ENCODE results near the gene STOML1.

Gene STOML1

DNA sequence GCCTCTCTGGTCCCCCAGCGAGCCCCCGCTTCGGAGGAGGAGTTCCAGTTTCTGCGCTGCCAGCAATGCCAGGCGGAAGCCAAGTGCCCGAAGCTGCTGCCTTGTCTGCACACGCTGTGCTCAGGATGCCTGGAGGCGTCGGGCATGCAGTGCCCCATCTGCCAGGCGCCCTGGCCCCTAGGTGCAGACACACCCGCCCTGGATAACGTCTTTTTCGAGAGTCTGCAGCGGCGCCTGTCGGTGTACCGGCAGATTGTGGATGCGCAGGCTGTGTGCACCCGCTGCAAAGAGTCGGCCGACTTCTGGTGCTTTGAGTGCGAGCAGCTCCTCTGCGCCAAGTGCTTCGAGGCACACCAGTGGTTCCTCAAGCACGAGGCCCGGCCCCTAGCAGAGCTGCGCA is 5.9 kb upstream of the STOML1 start:
- H2AFZ ChIP-seq (ENCODE audit: low read depth): no peak overlapping the region
- no peak overlapping the region for H3K4me3 ChIP-seq (IDR thresholded peaks at IDR 0.05; ENCODE audit: insufficient read depth, low read depth, low read length)
- peak overlapping the region; percentile 95; the same call in 1 of the 2 replicates for H3K4me2 ChIP-seq
- no peaks in the 10 kb centered on the region for H3K27me3 ChIP-seq (ENCODE audit: insufficient read depth, low read depth)
- H4K20me1 ChIP-seq (ENCODE audit: insufficient read depth): no peaks in the 10 kb centered on the region
- H3K36me3 ChIP-seq (ENCODE audit: insufficient read depth): peaks cover 5% of the 10 kb centered on the region; the same call in 1 of the 2 replicates
- H3K4me1 ChIP-seq (ENCODE audit: low read depth, poor library complexity, severe bottlenecking): peaks cover 33% of the 10 kb centered on the region
- H3K9ac ChIP-seq: no peak overlapping the region
- TF ChIP-seq, protein P1, sequence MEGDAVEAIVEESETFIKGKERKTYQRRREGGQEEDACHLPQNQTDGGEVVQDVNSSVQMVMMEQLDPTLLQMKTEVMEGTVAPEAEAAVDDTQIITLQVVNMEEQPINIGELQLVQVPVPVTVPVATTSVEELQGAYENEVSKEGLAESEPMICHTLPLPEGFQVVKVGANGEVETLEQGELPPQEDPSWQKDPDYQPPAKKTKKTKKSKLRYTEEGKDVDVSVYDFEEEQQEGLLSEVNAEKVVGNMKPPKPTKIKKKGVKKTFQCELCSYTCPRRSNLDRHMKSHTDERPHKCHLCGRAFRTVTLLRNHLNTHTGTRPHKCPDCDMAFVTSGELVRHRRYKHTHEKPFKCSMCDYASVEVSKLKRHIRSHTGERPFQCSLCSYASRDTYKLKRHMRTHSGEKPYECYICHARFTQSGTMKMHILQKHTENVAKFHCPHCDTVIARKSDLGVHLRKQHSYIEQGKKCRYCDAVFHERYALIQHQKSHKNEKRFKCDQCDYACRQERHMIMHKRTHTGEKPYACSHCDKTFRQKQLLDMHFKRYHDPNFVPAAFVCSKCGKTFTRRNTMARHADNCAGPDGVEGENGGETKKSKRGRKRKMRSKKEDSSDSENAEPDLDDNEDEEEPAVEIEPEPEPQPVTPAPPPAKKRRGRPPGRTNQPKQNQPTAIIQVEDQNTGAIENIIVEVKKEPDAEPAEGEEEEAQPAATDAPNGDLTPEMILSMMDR (conservative IDR thresholded peaks at IDR 0.05; ENCODE audit: low read depth, low read length): no peak
- H3K27ac ChIP-seq: no peak overlapping the region
- peaks cover 46% of the 10 kb centered on the region for H3K79me2 ChIP-seq (ENCODE audit: insufficient read depth, low read depth)

DNA sequence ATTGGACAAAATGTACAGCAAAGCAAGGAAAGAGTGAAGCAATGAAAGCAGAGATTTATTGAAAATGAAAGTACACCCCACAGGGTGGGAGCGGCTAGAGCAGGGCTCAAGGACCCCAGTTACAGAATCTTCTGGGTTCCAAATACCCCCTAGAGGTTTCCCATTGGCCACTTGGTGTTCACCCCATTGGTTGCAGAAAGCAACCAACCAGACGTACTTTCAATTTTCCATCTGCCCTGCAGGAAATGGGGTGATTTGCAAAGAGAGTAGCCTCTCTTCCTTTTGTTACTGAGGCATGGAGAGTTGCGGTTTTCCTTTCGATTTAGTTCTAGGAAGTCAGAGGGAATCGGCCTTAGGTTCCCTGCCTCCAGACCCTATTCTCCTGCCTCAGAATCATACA is 4.8 kb upstream of the STOML1 start:
- Histone ChIP-seq H3K27ac (peak overlapping the region; percentile 51; the same call in 1 of the 2 replicates), H3K9ac (no peak overlapping the region), H3K79me2 (ENCODE audit: insufficient read depth, low read depth) (peaks cover 46% of the 10 kb centered on the region), H2AFZ (ENCODE audit: low read depth) (no peak overlapping the region), H3K4me1 (ENCODE audit: low read depth, poor library complexity, severe bottlenecking) (peaks cover 40% of the 10 kb centered on the region), H3K36me3 (ENCODE audit: insufficient read depth) (peaks cover 5% of the 10 kb centered on the region; the same call in 1 of the 2 replicates), H3K4me2 (peak overlapping the region; percentile 95), H4K20me1 (ENCODE audit: insufficient read depth) (no peaks in the 10 kb centered on the region), H3K4me3 (IDR thresholded peaks at IDR 0.05; ENCODE audit: insufficient read depth, low read depth, low read length) (no peak overlapping the region), H3K27me3 (ENCODE audit: insufficient read depth, low read depth) (no peaks in the 10 kb centered on the region)
- TF ChIP-seq, protein P1 (conservative IDR thresholded peaks at IDR 0.05; ENCODE audit: low read depth, low read length): no peak

DNA sequence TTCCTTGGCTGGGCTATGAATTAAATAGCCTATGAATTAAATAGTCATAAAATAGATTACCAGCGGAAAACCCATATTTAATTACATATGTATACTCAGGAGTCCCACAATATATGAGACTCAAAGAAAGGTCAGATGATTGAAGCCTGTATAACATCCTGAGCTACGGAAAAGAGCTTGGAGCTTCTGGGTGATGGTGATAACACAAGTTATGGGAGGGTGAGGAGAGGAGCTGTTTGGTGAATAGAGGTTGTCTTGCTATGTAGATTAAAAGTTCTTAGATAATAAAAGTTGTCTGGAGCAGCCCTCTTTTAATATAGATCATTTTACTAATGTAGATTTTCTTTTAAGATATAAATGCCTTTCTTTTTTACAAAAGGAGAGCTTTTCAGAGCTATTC is 4.2 kb upstream of the STOML1 start:
- peak overlapping the region; percentile 51; the same call in 1 of the 2 replicates for H3K27ac ChIP-seq
- H3K79me2 ChIP-seq (ENCODE audit: insufficient read depth, low read depth): peaks cover 48% of the 10 kb centered on the region
- no peak overlapping the region for H3K4me3 ChIP-seq (IDR thresholded peaks at IDR 0.05; ENCODE audit: insufficient read depth, low read depth, low read length)

DNA sequence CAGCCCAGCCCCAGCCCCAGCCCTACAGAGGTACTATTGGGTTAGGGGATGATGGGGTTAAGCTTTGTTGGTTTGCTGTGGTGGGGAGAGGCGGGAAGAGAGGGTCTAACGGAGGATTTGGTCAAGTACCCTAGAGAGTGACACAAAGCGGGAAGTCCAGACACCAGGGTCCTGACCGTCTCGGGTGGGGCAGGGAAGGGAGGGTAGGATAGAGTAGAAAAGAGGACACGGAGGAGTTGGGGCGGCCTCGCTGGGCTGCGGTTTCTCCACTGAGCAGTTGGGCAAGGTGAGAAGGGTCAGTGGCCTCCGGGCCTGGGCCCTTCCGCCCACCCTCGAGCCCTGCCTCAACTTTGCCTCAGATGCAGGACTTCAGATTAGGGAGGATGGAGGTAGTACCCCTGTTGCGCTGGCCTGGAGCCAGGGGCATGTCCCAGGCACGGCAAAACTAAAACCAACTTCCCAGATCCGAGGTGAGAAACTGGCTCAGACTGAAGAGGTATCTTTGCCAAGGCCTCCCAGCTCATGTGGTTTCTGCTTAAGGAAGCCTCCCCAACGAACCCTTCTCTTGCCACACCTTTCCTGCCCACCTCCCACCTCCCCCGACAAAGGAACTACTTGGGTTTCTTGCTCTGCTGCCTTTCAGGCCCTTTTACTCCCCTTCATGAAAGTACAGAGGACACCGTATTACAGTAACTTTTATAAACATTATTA is 3.0 kb upstream of the STOML1 start:
- peaks cover 56% of the 10 kb centered on the region for H3K79me2 ChIP-seq (ENCODE audit: insufficient read depth, low read depth)

More for the DNA sequence above, 4.2 kb upstream of the STOML1 start:
- no peak overlapping the region for H3K9ac ChIP-seq
- H3K36me3 ChIP-seq (ENCODE audit: insufficient read depth): peaks cover 5% of the 10 kb centered on the region; the same call in 1 of the 2 replicates
- peaks cover 41% of the 10 kb centered on the region for H3K4me1 ChIP-seq (ENCODE audit: low read depth, poor library complexity, severe bottlenecking)
- no peak overlapping the region for H2AFZ ChIP-seq (ENCODE audit: low read depth)
- H3K27me3 ChIP-seq (ENCODE audit: insufficient read depth, low read depth): no peaks in the 10 kb centered on the region
- H3K4me2 ChIP-seq: peak overlapping the region; percentile 95
- no peaks in the 10 kb centered on the region for H4K20me1 ChIP-seq (ENCODE audit: insufficient read depth)
- TF ChIP-seq, protein P1 (conservative IDR thresholded peaks at IDR 0.05; ENCODE audit: low read depth, low read length): no peak

More for the DNA sequence above, 3.0 kb upstream of the STOML1 start:
- Histone ChIP-seq H3K4me1 (ENCODE audit: low read depth, poor library complexity, severe bottlenecking) (peaks cover 52% of the 10 kb centered on the region), H3K4me2 (peak overlapping the region; percentile 95), H3K27ac (peak overlapping the region; percentile 56), H3K4me3 (IDR thresholded peaks at IDR 0.05; ENCODE audit: insufficient read depth, low read depth, low read length) (no peak overlapping the region), H2AFZ (ENCODE audit: low read depth) (peak overlapping the region; percentile 48; the same call in 1 of the 2 replicates), H3K36me3 (ENCODE audit: insufficient read depth) (peaks cover 5% of the 10 kb centered on the region; the same call in 1 of the 2 replicates), H3K9ac (peak overlapping the region; percentile 55; the same call in 1 of the 2 replicates), H3K27me3 (ENCODE audit: insufficient read depth, low read depth) (no peaks in the 10 kb centered on the region), H4K20me1 (ENCODE audit: insufficient read depth) (no peaks in the 10 kb centered on the region)
- TF ChIP-seq, protein P1 (conservative IDR thresholded peaks at IDR 0.05; ENCODE audit: low read depth, low read length): no peak
